Gastroesophageal sphincter (tissue), 4 donors: ENCODE measurements around the gene RELCH. TPM values are rescaled to one million over a fixed set of nuclear protein-coding genes. Genes with fewer than 3 reads are reported as not detected.

Experiments
- small RNA-seq, 4 donors: library from RNA; depleted of rRNA; stranded (forward); fragments of <200 nt; gene quantifications; one replicate each; pipeline ENCODE3, GENCODE V24; 2016
- total RNA-seq, 4 donors: library from RNA; depleted of rRNA; stranded (reverse); fragments of >200 nt; gene quantifications; one replicate each; pipeline ENCODE4 v1.1.0, GENCODE V29; 2016

The RELCH gene
- total RNA-seq, 4 donors from 2014 or later = 20.7 to 30.4 (median 27.4) TPM

Small RNA genes lying within 50 kb of the gene (small RNA-seq; reads per million reads assigned to genes)
- 0 reads per million in 4 donors for gene RF00019

Other genes with a start within 250 kb of the RELCH start
- 10 to 100 TPM; 10.5 to 32.4 (median 17.3) TPM for gene PIGN, start 199 bp upstream of the RELCH start, total RNA-seq
- gene TNFRSF11A, start 138.1 kb downstream of the RELCH start, total RNA-seq = 1 to 10 TPM in 3 of 4 donors, under 1 TPM in 1; 0.31 to 7.5 (median 1.4) TPM